CD14-positive monocyte (primary cell): ENCODE measurements around the gene HNRNPC. TPM values are rescaled to one million over a fixed set of nuclear protein-coding genes. Genes with fewer than 3 reads are reported as not detected.

Source experiments
- DNase-seq, 3 donors: peaks; one replicate each; pipeline ENCODE4 v3.0.0-alpha.2; 2011 to 2022
- H2AFZ ChIP-seq: 2 replicates; pipeline ENCODE4 v1.6.0; 2012; ENCODE audit warnings: mild to moderate bottlenecking, low read depth, low read length, inconsistent platforms; ENCODE audit not compliant: insufficient read depth, poor library complexity, severe bottlenecking
- H3K27ac ChIP-seq, 2 donors: 1 replicate in 1 of 2; 2 replicates in 1 of 2; pipeline ENCODE4 v1.5.1; 2012 to 2013; ENCODE audit warnings: low read length in 2 of 2, control low read depth in 1 of 2, inconsistent platforms in 1 of 2, low read depth in 1 of 2, mild to moderate bottlenecking in 1 of 2
- H3K27me3 ChIP-seq, 2 donors: one replicate each; pipeline versions ENCODE4 v1.6.0 to v1.6.1; 2011 to 2013; ENCODE audit warnings: low read length in 2 of 2; ENCODE audit not compliant: control insufficient read depth in 2 of 2, insufficient read depth in 2 of 2
- H3K36me3 ChIP-seq, 2 donors: replicated peaks in 1 of 2; 1 replicate in 1 of 2; 2 replicates in 1 of 2; pipeline versions ENCODE4 v1.5.1 to v1.6.1; 2012 to 2013; ENCODE audit warnings: low read length in 2 of 2, control low read depth in 1 of 2, inconsistent platforms in 1 of 2, mild to moderate bottlenecking in 1 of 2; ENCODE audit not compliant: insufficient read depth in 2 of 2, control insufficient read depth in 1 of 2
- H3K4me1 ChIP-seq, 2 donors: 1 replicate in 1 of 2; 2 replicates in 1 of 2; pipeline versions ENCODE4 v1.5.1 to v1.6.1; 2012 to 2013; ENCODE audit warnings: low read length in 2 of 2, control low read depth in 1 of 2, inconsistent platforms in 1 of 2, mild to moderate bottlenecking in 1 of 2, moderate library complexity in 1 of 2; ENCODE audit not compliant: insufficient read depth in 2 of 2, control insufficient read depth in 1 of 2
- H3K4me2 ChIP-seq: replicated peaks from 2 replicates; pipeline ENCODE3; 2012; ENCODE audit warnings: low read length, moderate library complexity, mild to moderate bottlenecking; ENCODE audit not compliant: poor library complexity, severe bottlenecking; ENCODE audit errors: extremely low read depth
- H3K4me3 ChIP-seq, 3 experiments: fragments of 200-600 bp in 1 of 3; sonication (generic) in 1 of 3; replicated peaks in 1 of 3; 1 replicate in 2 of 3; 2 replicates in 1 of 3; pipeline ENCODE4 v1.5.1; 2011 to 2013; ENCODE audit warnings: low read length in 3 of 3, mild to moderate bottlenecking in 3 of 3, control low read depth in 2 of 3, low read depth in 2 of 3, inconsistent platforms in 1 of 3, moderate library complexity in 1 of 3
- H3K79me2 ChIP-seq: 2 replicates; pipeline ENCODE4 v1.6.0; 2012; ENCODE audit warnings: mild to moderate bottlenecking, control low read depth, inconsistent platforms, low read length, moderate library complexity; ENCODE audit not compliant: insufficient read depth
- H3K9ac ChIP-seq: 2 replicates; pipeline ENCODE4 v1.6.0; 2017; ENCODE audit warnings: low read length, mild to moderate bottlenecking; ENCODE audit not compliant: insufficient read depth, poor library complexity, severe bottlenecking
- H3K9me3 ChIP-seq, 2 donors: replicated peaks in 1 of 2; 1 replicate in 1 of 2; 2 replicates in 1 of 2; pipeline versions ENCODE4 v1.5.1 to v1.6.1; 2012 to 2013; ENCODE audit warnings: low read length in 2 of 2, control low read depth in 1 of 2; ENCODE audit not compliant: control insufficient read depth in 1 of 2, insufficient read depth in 1 of 2
- H4K20me1 ChIP-seq: 2 replicates; pipeline ENCODE4 v1.6.0; 2012; ENCODE audit warnings: mild to moderate bottlenecking, low read length, control low read depth, moderate library complexity; ENCODE audit not compliant: insufficient read depth
- H3K27ac Mint-ChIP-seq, 7 donors: one replicate each; pipeline ENCODE4 v1.8.0; 2020; ENCODE audit warnings: mild to moderate bottlenecking in 7 of 7, mixed read lengths in 7 of 7, moderate library complexity in 6 of 7, inconsistent platforms in 2 of 7
- H3K27me3 Mint-ChIP-seq, 3 donors: one replicate each; pipeline ENCODE4 v1.8.0; 2021 to 2022; ENCODE audit warnings: low read depth in 3 of 3, mild to moderate bottlenecking in 3 of 3, mixed read lengths in 3 of 3, moderate library complexity in 3 of 3, inconsistent platforms in 1 of 3
- H3K36me3 Mint-ChIP-seq, 2 donors: one replicate each; pipeline ENCODE4 v1.8.0; 2020; ENCODE audit warnings: mixed read lengths in 2 of 2, inconsistent platforms in 1 of 2, mild to moderate bottlenecking in 1 of 2
- H3K4me1 Mint-ChIP-seq: one replicate; pipeline ENCODE4 v1.8.0; 2020; ENCODE audit warnings: mild to moderate bottlenecking, mixed read lengths
- H3K4me3 Mint-ChIP-seq, 2 donors: one replicate each; pipeline ENCODE4 v1.8.0; 2020; ENCODE audit warnings: mild to moderate bottlenecking in 2 of 2, mixed read lengths in 2 of 2, moderate library complexity in 1 of 2
- H3K9me3 Mint-ChIP-seq, 7 donors: one replicate each; pipeline ENCODE4 v1.8.0; 2020 to 2022; ENCODE audit warnings: mixed read lengths in 7 of 7, mild to moderate bottlenecking in 6 of 7, moderate library complexity in 6 of 7, inconsistent platforms in 2 of 7
- CTCF ChIP-seq: fragments of 200-600 bp; IDR thresholded peaks from one replicate; pipeline ENCODE4 v1.8.0; 2022; ENCODE audit warnings: antibody characterized with exemption, mild to moderate bottlenecking
- WGBS: methylation state at CpG from one replicate; pipeline ENCODE4 v1.1.5; 2013; ENCODE audit warnings: missing lambda C conversion rate; ENCODE audit not compliant: insufficient coverage; 5-methylcytosine and 5-hydroxymethylcytosine counted together
- intact Hi-C, 2 donors: fragments of 100-400 bp; cut with micrococcal nuclease; formaldehyde crosslinking; loops; one replicate each; pipeline versions ENCODE4 v1.15.0 to v1.15.1; 2023
- polyA plus RNA-seq, 3 donors: library from polyadenylated mRNA; depleted of rRNA in 1 of 3; unstranded in 2 of 3; stranded (reverse) in 1 of 3; fragments of 300-500 nt in 2 of 3; fragments of >200 nt in 1 of 3; fragmentation: Illumina TruSeq in 2 of 3; gene quantifications; 1 replicate in 2 of 3; 2 replicates in 1 of 3; pipeline ENCODE4 v1.2.3, GENCODE V29; 2012 to 2021

The HNRNPC gene
- polyA plus RNA-seq, 3 donors = 391 to 609 (median 580) TPM

- peaks cover 30 to 83% of the 10 kb centered on the region in 2 donors for H3K36me3 ChIP-seq
- H3K27ac ChIP-seq = peak overlapping the region; percentile 8 to 60
- peaks cover 13 to 25% of the 10 kb centered on the region in 2 donors for H3K4me1 ChIP-seq
- no peak overlapping the region for H3K4me3 ChIP-seq
- H2AFZ ChIP-seq = no peak overlapping the region
- WGBS = 96% methylated on average over 3 of the region's 7 CpGs
- H3K36me3 Mint-ChIP-seq = peaks cover 27 to 56% of the 10 kb centered on the region in 2 donors
- no peak overlapping the region for H3K4me2 ChIP-seq
- no peak for TF ChIP-seq CTCF
- no peak overlapping the region for H3K4me3 Mint-ChIP-seq
- H3K4me1 Mint-ChIP-seq = peaks cover 37% of the 10 kb centered on the region
- peak; percentile 51 to 85 (median 85) for DNase-seq
- H3K27me3 ChIP-seq = no peaks in the 10 kb centered on the region
- peak overlapping the region; percentile 65 to 91 (median 85) for H3K27ac Mint-ChIP-seq
- intact Hi-C loops = loop anchor here (5.0 kb wide), 1 partner anchor 138 kb away; the partner anchor contains the start of gene SUPT16H (in 2 of the 2)
- H4K20me1 ChIP-seq = peaks cover 100% of the 10 kb centered on the region
- no peaks in the 10 kb centered on the region for H3K9me3 ChIP-seq
- H3K9ac ChIP-seq = no peak overlapping the region
- H3K79me2 ChIP-seq = peaks cover 100% of the 10 kb centered on the region
- no peaks in the 10 kb centered on the region for H3K9me3 Mint-ChIP-seq
- H3K27me3 Mint-ChIP-seq = no peaks in the 10 kb centered on the region
These were observed 24.7 kb downstream of the HNRNPC start for GRCh38 chr14:21244544-21244943.

- peak overlapping the region in 1 of 2 donors; percentile 10 for H3K27ac ChIP-seq
- H3K9me3 ChIP-seq = no peaks in the 10 kb centered on the region
- H3K27me3 ChIP-seq = no peaks in the 10 kb centered on the region
- H3K9ac ChIP-seq = no peak overlapping the region
- no peak overlapping the region for H2AFZ ChIP-seq
- Mint-ChIP-seq H3K36me3 (peaks cover 31 to 55% of the 10 kb centered on the region in 2 donors), H3K4me1 (peaks cover 25% of the 10 kb centered on the region), H3K4me3 (no peak overlapping the region), H3K27ac (peak overlapping the region in 3 of 7 donors; percentile 58 to 69 (median 60)), H3K9me3 (no peaks in the 10 kb centered on the region), H3K27me3 (peaks cover 0 to 3% (median 0%) of the 10 kb centered on the region in 3 donors)
- H3K36me3 ChIP-seq = peaks cover 24 to 85% of the 10 kb centered on the region in 2 donors
- DNase-seq = peak in 2 of 3 donors; percentile 25 to 40
- no peak overlapping the region for H3K4me2 ChIP-seq
- WGBS = 86% methylated on average over 1 of the region's 1 CpG
- H4K20me1 ChIP-seq = peaks cover 100% of the 10 kb centered on the region
- H3K4me3 ChIP-seq = no peak overlapping the region
- intact Hi-C loops = loop anchor here (5.0 kb wide), 1 partner anchor 141 kb away; the partner anchor contains the start of gene SUPT16H (in 2 of the 2)
- TF ChIP-seq CTCF = peak; percentile 75
- H3K79me2 ChIP-seq = peaks cover 100% of the 10 kb centered on the region
- peaks cover 13 to 21% of the 10 kb centered on the region in 2 donors for H3K4me1 ChIP-seq
These were observed 27.9 kb downstream of the HNRNPC start for GRCh38 chr14:21241218-21241819.
